ENCODE data around the gene DYNC2H1.

DNA sequence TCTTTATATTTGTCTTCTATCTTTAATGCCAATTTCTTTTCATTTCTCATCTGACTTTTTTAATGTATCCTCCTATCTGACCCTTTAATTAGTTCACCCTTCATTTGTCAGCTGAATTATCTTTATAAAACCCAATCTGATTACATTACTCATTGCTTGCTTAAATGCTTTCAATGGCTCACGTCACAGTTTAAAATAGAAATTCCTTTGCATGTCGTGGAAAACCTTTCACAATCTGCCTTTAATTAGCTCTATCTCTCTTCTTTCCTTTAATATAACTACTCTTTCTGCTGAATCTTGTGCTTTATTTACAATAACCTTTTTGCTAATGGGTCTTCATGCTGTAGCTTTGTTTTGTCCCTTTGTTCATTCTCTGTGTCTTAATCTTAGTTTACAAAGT, 125.7 kb downstream of the DYNC2H1 start:
- TF ChIP-seq CTCF (IDR thresholded peaks at IDR 0.05; ENCODE audit: insufficient read depth, low read depth, low read length), result no peak
- no peak for TF ChIP-seq EZH2 (IDR thresholded peaks at IDR 0.05; ENCODE audit: insufficient read depth, low read length)
